GM23338 (cell line): ENCODE results near the gene DCBLD1.

Source experiments
- EZH2 ChIP-seq: fragments of 200-600 bp; sonication (generic); IDR thresholded peaks from one replicate; pipeline ENCODE4 v1.8.0; 2017; ENCODE audit warnings: antibody characterized with exemption, mild to moderate bottlenecking, low read depth; ENCODE audit not compliant: unreplicated experiment
- EZH2phosphoT487 ChIP-seq: fragments of 200-600 bp; sonication (generic); IDR thresholded peaks from one replicate; pipeline ENCODE4 v1.8.1; 2018; ENCODE audit warnings: antibody characterized with exemption; ENCODE audit not compliant: unreplicated experiment
- JUNB ChIP-seq: IDR thresholded peaks from one replicate; pipeline ENCODE4 v1.6.1; 2016; ENCODE audit warnings: antibody characterized with exemption; ENCODE audit not compliant: unreplicated experiment
- POLR2AphosphoS5 ChIP-seq: IDR thresholded peaks from 2 replicates; pipeline ENCODE4 v1.6.1; 2016; ENCODE audit warnings: antibody characterized with exemption, low read depth
- STAT1 ChIP-seq: IDR thresholded peaks from one replicate; pipeline ENCODE4 v1.6.1; 2016; ENCODE audit warnings: antibody characterized with exemption; ENCODE audit not compliant: unreplicated experiment
- ZNF331 ChIP-seq: fragments of 250-450 bp; sonication (Bioruptor Pico); IDR thresholded peaks from 2 replicates; pipeline ENCODE4 v1.5.0; 2020; ENCODE audit warnings: low read depth, mild to moderate bottlenecking, moderate library complexity
- TF ChIP-seq, protein P1 (sequence below), 2 experiments: fragments of 200-600 bp in 1 of 2; sonication (generic) in 1 of 2; conservative IDR thresholded peaks; 2 replicates each; pipeline versions ENCODE4 v1.5.1 to v1.6.1; 2016 to 2017; ENCODE audit warnings: antibody characterized with exemption in 2 of 2, low read depth in 2 of 2, mild to moderate bottlenecking in 2 of 2, moderate library complexity in 1 of 2
- TF ChIP-seq, protein P2 (sequence below): IDR thresholded peaks from one replicate; pipeline ENCODE4 v1.6.1; 2018; ENCODE audit warnings: antibody characterized with exemption; ENCODE audit not compliant: unreplicated experiment

DNA sequence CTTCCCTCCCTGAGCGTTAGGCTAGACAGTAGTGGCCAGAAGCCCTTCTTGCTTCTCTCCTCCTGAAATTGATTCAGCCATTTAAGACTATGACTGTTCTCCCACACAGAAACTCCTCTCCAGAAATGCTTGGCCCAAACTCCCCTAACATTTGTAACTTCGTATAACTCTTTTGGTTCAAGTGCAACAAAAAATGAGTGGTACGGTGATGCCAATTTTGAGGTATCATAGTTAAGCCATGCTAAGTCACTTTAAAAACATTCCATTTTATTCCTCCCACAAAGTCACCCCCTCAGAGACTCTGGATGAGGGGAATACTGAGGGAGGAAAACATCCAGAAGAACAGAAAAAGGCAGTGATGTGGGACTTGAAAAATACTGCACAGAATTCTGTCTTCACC is 35.6 kb upstream of the DCBLD1 start:
- TF ChIP-seq EZH2 (no peak), POLR2AphosphoS5 (no peak), STAT1 (no peak), ZNF331 (CRISPR knock-in tag) (no peak), EZH2phosphoT487 (no peak), JUNB (no peak)
- TF ChIP-seq, protein P1, sequence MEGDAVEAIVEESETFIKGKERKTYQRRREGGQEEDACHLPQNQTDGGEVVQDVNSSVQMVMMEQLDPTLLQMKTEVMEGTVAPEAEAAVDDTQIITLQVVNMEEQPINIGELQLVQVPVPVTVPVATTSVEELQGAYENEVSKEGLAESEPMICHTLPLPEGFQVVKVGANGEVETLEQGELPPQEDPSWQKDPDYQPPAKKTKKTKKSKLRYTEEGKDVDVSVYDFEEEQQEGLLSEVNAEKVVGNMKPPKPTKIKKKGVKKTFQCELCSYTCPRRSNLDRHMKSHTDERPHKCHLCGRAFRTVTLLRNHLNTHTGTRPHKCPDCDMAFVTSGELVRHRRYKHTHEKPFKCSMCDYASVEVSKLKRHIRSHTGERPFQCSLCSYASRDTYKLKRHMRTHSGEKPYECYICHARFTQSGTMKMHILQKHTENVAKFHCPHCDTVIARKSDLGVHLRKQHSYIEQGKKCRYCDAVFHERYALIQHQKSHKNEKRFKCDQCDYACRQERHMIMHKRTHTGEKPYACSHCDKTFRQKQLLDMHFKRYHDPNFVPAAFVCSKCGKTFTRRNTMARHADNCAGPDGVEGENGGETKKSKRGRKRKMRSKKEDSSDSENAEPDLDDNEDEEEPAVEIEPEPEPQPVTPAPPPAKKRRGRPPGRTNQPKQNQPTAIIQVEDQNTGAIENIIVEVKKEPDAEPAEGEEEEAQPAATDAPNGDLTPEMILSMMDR (conservative IDR thresholded peaks at IDR 0.05; ENCODE audit: low read depth in 2 of 2) = no peak
- TF ChIP-seq, protein P2, sequence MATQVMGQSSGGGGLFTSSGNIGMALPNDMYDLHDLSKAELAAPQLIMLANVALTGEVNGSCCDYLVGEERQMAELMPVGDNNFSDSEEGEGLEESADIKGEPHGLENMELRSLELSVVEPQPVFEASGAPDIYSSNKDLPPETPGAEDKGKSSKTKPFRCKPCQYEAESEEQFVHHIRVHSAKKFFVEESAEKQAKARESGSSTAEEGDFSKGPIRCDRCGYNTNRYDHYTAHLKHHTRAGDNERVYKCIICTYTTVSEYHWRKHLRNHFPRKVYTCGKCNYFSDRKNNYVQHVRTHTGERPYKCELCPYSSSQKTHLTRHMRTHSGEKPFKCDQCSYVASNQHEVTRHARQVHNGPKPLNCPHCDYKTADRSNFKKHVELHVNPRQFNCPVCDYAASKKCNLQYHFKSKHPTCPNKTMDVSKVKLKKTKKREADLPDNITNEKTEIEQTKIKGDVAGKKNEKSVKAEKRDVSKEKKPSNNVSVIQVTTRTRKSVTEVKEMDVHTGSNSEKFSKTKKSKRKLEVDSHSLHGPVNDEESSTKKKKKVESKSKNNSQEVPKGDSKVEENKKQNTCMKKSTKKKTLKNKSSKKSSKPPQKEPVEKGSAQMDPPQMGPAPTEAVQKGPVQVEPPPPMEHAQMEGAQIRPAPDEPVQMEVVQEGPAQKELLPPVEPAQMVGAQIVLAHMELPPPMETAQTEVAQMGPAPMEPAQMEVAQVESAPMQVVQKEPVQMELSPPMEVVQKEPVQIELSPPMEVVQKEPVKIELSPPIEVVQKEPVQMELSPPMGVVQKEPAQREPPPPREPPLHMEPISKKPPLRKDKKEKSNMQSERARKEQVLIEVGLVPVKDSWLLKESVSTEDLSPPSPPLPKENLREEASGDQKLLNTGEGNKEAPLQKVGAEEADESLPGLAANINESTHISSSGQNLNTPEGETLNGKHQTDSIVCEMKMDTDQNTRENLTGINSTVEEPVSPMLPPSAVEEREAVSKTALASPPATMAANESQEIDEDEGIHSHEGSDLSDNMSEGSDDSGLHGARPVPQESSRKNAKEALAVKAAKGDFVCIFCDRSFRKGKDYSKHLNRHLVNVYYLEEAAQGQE = no peak
